GM19099 (cell line): ENCODE results near the gene GLRX.

Source experiments
- POLR2A ChIP-seq: IDR thresholded peaks from 3 replicates; pipeline ENCODE4 v1.6.1; 2011; ENCODE audit warnings: low read depth; ENCODE audit not compliant: insufficient read length; ENCODE audit errors: extremely low read depth

GLRX gene

DNA sequence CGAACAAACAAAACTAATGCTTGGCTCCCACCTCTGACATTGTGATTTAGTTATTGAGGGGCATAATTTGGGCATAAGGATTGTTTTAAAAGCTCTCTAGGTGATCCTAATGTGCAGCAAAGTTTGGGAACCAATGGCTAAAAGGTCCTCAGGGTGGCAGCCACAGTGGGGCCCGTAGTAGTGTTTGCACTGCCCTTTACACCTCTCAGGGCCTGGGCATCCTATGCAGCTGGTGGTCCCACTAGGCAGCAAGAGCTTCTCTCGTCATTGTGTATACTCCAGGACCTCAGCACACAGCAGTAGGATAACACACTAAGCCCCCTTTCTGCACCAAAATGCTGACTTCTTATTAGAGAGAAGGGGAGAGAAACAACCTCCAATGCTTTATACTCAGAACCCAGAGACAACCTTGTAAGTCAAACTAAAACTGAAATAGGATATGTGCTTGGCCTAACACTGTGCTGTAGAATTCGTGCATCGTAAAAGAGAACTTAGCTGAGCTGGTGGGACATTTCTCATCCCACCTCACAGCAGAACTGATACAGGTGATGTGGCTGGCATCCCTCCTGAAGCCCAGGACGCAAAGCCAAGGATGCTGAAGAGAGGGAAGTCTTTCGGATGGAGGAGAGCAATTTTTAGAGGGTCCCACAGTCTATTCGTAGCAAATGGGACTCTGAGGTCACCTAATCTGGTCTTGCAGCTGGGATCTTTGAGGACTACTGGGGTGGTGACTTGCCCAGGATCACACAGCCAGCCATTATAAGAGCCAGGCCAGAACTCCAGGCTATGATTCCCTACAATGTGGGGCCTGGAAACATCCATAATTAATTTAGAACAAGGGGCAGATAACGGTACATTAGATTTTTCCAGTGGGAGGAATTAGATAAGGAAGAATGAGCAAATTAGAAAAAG lies 1.2 kb downstream of the GLRX start:
- TF ChIP-seq POLR2A, result no peak

DNA sequence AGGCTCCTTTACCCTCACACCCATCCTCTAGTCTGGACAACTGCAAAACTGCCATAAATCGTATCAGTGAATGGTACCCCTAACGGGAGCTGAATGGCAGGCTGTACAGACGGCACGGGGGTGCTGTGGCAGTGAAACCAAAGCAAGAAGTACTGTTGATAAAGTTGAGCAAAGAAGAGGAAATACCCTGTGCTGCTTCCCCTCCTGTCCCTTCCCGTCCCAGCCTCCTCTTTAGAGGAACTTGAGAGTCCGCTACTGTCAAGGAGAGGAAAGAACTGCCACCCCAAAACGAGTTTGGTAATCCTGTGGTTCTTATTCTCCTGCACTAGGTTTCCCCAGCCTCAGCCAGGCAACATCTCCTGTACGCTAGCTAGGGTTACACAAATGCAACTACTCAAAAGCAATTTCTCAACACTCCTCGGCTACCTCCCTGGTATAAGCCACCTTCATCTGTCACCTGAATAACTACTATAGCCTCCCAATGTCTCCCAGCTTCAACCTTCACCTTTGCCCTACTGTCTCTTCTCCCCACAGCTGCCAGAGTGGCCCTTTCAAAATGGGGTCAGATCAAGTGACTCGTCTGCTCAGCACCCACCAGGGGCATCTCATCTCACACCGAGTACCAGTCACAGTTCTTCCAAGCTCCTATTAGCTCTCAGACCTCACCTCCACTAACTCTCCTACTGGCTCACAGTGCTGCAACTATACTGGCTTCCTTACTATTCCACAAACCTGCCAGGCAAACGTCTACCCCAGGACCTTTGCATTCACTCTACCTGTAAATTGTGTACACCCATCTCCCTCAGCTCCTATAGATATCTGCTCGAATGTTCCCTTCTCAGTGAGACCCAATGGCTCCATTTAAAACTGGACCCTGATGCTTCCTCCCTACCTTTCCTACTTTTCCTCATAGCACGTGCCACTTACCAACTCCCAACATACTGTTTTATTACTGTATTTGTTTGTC lies 4.1 kb downstream of the GLRX start:
- no peak for TF ChIP-seq POLR2A

DNA sequence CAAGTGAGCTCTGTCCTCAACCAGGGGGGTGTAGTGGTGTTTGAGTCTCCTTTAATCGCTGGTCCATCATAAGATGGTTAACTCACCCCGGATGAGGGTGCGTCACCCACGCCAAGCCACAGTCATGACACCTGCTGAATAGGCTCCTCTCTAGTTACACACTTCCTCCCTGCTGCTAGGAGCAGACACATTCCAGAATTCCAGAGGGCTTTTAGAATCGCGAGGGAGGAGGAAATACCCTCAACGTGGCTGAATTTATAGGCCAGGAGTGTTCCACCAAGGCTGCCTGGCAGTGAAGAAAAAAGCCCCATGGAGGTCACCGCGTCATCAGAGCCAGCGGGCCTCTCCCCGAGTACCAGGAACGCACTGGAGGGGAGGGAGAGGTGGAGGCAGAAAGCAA lies 5.1 kb downstream of the GLRX start:
- TF ChIP-seq POLR2A, result no peak

DNA sequence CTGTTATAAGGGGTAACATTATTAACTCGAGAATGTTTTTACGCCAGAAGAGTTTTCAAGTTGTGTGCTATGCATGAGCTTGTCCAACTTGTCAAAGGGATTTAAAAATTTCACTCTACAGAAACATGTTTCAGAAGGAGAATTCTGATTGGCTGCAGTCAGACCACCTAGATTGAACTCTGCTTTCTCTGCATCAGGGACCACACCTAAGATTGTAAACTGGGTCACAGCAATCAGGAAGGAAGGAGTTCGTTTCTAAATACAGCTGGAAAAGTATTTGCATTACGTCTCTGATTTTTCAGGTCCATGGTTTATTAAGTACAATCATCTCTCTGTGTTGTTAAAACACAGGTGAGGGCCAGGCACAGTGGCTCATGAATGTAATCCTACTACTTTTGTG lies 5.8 kb downstream of the GLRX start:
- TF ChIP-seq POLR2A, result no peak

DNA sequence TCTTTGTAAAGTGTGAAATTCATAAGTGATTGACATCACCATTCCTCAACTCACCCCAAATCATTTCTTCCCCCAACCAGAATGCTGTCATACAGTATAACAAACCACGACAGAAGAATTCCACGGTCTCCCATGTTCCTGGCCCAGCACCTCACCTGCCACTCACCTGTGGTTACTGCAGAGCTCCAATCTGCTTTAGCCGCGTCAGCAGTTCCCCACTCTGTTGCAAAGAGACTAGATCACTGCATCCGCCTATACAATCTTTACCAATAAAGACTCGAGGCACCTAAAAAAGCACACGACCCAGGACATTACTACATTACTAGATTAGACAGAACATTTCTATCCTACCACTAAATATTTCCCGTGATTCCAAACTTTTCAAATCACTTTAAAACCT lies 6.2 kb downstream of the GLRX start:
- no peak for TF ChIP-seq POLR2A

DNA sequence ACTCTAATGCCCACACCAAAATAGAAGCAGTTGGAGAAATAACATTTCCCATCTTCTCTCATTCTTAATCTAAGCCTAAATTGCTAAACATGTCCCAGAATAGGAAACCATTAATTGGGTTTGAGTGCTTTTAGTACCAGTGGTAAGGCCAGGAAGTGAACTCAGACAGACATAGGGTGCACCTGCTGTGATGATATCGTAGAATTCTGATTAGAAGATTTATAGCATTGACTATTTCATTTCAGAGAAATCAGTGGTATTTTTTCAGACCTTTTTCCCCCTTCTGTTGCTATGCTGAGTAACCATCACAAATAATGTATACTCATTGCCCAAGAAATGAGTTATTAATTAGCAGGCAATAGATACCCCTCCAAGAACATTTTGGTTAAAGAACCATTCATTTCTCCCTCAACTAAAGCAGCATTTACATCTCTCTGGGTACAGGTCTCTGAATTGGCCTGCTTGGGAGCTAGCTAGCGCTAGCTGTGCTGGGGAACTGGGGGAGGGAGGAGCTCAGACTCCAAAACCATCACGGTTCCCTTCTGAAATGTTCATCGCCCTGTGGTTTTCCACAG lies 7.3 kb downstream of the GLRX start:
- no peak for TF ChIP-seq POLR2A

DNA sequence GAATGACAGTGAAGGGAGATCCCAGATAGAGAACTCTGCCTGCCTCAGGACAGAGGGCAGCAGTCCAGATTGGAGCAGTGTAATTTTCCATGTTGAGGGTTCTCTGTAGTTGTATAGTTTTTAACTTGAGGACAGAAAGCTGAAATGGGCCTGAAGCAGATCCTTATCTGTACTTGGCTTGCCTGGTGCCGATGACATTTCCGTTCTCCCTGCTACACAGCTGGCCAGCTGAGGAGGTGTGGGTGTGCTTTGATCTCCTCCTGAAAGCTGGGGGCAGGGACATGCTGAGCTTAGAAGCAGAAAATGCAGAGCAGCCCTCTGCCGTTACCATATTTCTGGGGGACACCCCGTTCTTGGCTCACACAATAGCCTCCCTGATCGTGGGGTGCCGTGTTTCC lies 10.5 kb downstream of the GLRX start:
- TF ChIP-seq POLR2A, result no peak

DNA sequence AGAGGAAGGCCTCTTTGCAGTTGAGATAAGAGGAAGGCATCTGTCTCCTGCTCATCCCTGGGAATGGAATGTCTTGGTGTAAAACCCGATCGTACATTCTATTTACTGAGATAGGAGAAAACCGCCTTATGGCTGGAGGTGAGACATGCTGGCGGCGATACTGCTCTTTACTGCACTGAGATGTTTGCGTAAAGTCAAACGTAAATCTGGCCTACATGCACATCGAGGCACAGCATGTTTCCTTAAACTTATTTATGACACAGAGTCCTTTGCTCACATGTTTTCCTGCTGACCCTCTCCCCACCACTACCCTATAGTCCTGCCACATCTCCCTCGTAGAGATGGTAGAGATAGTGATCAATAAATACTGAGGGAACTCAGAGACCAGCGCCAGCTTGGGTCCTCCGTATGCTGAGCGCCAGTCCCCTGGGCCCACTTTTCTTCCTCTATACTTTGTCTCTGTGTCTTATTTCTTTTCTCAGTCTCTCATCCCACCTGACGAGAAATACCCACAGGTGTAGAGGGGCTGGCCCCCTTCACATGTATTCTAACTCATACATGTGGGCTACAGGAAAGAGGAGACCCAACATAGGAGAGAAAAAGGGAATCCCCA lies 11.0 kb downstream of the GLRX start:
- TF ChIP-seq POLR2A, result peak; percentile 16

DNA sequence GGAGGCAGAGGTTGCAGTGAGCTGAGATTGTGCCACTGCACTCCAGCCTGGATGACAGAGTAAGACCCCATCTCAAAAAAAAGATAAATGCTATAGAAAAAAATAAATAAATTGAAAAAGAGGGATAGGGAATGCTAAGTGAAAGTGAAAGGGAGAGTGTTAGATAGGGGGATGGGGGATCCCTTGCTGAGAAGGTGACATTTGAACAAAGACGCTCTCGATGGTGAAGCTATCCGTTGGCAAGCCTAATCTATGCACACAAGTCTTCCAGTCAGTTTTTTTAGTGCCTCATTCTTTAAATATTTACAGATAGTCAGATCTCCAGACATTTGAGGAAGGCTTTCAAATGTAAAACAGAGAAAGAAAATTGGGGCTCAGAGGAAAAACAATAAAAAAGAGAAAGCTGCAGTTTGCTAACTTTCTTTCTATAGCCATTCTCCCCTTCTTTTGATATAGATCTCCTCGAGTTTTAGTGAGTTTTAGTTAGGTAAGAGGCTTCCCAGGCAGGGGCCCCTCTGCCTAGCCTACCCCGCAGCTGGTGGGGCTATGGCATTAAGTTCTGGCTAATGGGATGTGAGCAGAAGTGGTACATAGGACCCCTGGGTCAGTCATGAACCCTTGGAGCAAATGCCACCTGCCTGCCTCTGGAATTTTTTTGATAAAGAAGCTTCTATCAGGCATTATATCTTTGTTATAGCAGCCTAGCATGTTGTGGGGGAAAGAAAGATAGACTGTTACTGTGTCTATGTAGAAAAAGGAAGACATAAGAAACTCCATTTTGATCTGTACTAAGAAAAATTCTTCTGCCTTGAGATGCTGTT lies 12.0 kb downstream of the GLRX start:
- TF ChIP-seq POLR2A, result no peak

DNA sequence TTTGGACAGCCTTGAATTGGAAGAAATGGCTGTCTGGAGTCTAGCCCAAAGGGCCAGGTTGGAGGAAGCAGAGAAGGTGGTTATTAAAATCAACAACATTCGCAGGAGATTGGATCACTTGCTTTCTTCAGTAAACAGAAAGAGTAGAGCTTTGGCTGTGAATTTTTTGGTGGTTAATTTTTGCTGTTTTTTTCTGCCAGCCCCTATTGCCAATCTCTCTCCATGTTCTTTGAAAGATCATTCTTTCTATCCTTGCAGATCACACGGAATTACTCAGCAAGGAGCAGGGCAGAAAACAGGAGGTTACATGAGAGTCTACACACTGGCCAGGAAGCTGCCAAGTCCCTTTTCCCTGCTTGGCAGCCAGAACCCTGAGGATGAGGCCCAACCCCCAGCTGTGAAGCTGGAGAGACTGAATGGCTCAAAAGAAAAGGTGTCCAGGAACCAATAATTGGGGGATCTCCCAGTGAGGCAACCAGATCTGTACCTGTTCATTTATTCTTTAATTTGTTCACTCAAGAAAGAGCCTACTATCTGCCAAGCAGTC lies 13.0 kb downstream of the GLRX start:
- no peak for TF ChIP-seq POLR2A

DNA sequence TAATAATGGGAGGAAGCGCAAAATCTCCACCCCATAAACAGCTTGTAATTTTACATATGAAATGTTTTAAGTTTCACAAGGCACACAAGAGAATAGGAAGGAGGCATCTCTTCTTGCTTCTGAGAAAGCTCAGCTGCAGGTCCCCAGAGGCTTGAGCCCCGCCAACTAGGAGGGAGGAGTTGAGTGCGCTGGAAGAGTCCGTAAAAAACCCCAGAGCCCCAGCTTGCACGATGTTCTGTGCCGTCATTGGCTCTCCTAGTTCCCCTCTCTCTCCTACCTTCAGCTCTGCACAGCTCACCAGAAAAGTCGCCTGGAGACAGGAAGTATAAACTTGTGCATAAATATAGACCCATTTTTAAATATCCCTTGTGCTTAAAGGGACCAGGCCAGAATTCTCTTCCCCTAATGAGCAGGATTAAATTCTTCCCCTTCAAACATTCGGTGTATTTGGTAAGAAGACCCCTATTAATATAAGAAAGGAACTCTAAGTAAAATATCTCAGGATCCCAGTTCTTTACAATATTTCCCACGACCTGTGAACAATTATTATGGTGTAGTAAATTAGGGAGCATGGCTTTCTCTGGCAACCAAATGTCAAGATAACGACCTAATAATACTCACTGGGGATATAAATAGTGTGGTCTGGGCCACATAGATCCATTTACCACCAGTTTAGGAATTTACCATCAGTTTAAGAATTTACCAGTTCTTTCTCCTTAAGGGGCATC lies 13.7 kb downstream of the GLRX start:
- TF ChIP-seq POLR2A, result no peak

DNA sequence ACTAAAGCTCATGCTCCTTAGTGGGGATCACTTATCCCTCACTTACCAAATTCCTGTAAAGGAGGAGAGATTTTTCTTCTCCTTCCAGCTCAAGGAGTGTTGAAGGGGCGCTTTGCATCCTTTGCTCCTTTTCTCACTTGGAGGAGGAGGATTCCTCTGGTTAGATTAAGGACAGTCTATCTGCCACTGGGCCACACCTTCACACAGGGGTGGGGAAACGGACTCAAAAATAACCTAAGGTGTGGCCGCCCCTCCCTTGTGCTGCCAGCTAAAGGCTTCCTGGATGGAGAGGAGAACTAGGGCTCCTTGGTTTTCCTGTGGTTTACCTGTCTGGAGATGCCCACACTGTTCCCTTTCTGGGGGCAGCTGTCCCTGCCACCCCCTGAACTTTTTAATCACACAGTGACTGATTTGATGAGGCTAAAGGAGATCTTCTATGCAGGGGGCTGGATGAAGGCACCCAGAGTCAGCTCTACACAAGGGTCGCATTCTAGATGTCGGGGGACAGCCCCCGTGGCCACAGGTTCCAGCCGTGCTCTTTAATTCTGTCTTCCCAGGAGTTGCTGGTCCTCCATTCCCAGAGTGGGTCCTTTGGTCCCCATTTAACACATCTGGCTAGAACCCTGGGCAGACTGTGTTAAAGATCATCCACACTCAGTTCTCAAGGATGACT lies 14.4 kb downstream of the GLRX start:
- TF ChIP-seq POLR2A, result no peak

DNA sequence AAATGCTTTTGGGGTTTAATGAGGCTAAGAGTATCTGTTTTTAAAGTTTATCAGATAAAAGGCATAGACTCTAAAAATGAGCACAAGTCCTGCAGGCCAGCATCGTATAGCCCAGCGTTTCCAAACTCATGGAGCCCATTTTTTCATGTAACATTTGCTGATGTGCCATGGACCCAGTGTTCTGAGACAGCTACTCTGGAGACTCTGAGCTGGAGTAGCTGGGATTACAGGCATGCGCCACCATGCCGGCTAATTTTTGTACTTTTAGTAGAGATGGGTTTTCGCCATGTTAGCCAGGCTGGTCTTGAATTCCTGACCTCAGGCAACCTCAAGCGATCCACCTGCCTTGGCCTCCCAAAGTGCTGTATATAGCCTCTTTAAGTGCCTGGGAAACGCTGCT lies 15.8 kb downstream of the GLRX start:
- TF ChIP-seq POLR2A, result no peak
